Fibroblast of the aortic adventitia (primary cell): ENCODE results near the gene PRDM5. TPM values are rescaled to one million over a fixed set of nuclear protein-coding genes. Genes with fewer than 3 reads are reported as not detected.
A peak's percentile ranks its signal among the peaks of the same experiment; 100 is the strongest.
"Not testable (repeated sequence)": the region's sequence is repeated elsewhere in the genome, so short reads cannot be mapped to it uniquely, and the experiment has no call there.

Experiments used
- DNase-seq: peaks from one replicate; pipeline ENCODE4 v3.0.0-alpha.2; 2010; ENCODE audit warnings: low read depth
- H3K4me3 ChIP-seq: 2 replicates; pipeline ENCODE4 v1.5.1; 2011; ENCODE audit warnings: low read depth, mild to moderate bottlenecking, control low read depth, low read length, moderate library complexity
- total RNA-seq: library from RNA; depleted of rRNA; stranded (reverse); fragments of >200 nt; gene quantifications from 2 replicates; pipeline ENCODE4 v1.2.3, GENCODE V29; 2012; ENCODE audit warnings: low replicate concordance
- TF ChIP-seq, protein P1 (sequence below): IDR thresholded peaks from 2 replicates; pipeline ENCODE4 v1.5.1; 2011; ENCODE audit warnings: mild to moderate bottlenecking, low read length, control low read depth, inconsistent platforms; ENCODE audit not compliant: insufficient read depth

PRDM5 gene
- total RNA-seq, 1 donor = 25.8 TPM

DNA sequence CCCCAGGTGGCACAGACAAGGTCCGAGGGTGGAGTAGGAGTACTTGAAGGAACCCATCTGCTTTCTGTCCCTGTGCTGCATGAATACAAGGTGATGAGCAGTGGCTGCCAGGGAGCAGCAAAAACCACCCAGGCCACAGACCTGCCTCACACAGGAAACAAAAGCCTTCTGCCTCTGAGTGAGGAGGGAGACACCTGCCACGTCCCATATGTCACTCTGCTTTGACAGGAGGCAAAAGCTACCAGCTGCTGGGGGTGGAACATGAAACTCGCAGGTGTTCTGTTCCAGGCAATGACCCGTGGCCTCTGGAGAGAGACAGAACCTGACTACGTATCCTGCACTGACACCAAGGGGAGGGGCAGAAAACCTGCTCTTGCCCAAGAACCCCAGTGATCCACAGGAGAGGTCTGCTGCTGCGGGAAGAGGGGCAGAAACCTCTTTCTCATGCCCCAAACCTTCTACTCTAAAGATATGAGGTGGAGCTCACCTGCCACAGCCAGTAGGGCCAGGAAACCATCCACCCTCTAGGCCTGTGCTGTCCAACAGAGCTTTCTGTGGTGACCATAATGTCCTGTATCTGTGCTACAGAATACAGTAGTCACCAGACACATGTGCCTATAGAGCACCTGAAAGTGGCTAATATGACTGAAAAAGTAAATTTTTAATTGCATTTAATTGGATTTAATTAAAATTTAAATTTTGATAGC is 172.9 kb downstream of the PRDM5 start:
- no peak overlapping the region for H3K4me3 ChIP-seq
- DNase-seq = no peak
- TF ChIP-seq, protein P1, sequence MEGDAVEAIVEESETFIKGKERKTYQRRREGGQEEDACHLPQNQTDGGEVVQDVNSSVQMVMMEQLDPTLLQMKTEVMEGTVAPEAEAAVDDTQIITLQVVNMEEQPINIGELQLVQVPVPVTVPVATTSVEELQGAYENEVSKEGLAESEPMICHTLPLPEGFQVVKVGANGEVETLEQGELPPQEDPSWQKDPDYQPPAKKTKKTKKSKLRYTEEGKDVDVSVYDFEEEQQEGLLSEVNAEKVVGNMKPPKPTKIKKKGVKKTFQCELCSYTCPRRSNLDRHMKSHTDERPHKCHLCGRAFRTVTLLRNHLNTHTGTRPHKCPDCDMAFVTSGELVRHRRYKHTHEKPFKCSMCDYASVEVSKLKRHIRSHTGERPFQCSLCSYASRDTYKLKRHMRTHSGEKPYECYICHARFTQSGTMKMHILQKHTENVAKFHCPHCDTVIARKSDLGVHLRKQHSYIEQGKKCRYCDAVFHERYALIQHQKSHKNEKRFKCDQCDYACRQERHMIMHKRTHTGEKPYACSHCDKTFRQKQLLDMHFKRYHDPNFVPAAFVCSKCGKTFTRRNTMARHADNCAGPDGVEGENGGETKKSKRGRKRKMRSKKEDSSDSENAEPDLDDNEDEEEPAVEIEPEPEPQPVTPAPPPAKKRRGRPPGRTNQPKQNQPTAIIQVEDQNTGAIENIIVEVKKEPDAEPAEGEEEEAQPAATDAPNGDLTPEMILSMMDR = no peak

DNA sequence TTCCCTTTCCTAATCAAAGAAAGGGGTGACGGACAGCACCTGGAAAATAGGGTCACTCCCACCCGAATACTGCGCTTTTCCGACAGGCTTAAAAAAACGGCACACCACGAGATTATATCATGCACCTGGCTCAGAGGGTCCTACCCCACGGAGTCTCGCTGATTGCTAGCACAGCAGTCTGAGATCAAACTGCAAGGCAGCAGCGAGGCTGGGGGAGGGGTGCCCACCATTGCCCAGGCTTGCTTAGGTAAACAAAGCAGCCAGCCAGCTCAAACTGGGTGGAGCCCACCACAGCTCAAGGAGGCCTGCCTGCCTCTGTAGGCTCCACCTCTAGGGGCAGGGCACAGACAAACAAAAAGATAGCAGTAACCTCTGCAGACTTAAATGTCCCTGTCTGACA is 180.9 kb downstream of the PRDM5 start:
- H3K4me3 ChIP-seq, DNase-seq: not testable (repeated sequence)

DNA sequence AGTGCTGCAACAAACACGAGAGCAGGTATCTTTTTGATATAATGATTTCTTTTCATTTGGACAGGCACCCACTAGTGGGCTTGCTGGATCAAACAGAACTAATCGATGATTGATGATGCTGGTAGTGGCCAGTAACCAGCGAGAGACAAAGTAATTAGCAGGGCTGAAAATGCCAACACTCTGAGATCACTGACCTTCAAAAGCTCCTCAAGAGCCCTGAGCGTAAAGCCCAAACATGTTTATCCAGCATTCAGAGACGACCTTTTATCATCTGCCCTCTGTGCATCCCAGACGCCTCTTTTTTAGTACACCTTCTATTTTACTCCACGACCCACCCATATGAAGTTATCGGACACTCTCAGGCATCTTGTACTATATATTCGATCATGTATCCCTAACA is 186.2 kb downstream of the PRDM5 start:
- no peak for DNase-seq
- TF ChIP-seq, protein P1 = no peak
- H3K4me3 ChIP-seq = no peak overlapping the region

DNA sequence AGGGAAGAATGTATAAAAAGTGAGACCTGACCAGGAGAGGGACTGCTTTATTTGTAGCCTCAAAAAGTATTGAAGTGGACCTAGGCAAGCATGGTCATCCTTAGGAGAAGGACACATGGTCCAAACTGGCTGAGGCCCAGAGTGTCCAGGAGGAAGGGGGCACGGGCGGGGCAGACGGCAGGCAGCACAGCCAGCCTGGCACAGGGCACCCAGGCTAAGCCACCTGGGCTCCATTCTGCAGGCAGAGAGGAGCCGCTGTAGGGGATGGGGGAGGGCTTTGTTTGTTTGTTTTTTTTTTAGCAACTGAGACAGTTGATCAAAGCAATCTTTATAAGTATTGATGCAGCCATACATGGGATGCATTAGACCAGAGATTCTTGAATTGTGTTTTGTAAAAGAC is 188.6 kb downstream of the PRDM5 start:
- no peak for DNase-seq
- TF ChIP-seq, protein P1 = no peak
- no peak overlapping the region for H3K4me3 ChIP-seq

DNA sequence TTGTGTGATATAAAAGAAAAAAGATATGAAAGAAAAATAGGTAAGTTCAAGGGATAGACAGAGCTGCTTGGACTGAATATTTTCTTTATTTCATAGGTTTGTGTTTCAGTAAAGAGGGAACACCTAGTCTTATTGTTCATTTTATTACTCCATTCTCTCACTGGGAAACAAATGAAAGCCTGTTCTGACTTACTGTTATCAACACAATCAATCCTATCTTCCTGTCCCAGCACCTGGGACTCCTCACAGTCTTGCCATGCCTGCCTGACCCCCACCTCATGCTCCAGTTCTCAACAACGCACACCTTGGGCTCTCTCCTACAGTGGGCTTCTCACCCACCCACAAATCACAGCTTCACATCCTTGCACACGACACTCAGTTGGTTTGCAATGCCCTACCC is 189.5 kb downstream of the PRDM5 start:
- TF ChIP-seq, protein P1 = no peak
- DNase-seq = no peak
- H3K4me3 ChIP-seq = no peak overlapping the region

DNA sequence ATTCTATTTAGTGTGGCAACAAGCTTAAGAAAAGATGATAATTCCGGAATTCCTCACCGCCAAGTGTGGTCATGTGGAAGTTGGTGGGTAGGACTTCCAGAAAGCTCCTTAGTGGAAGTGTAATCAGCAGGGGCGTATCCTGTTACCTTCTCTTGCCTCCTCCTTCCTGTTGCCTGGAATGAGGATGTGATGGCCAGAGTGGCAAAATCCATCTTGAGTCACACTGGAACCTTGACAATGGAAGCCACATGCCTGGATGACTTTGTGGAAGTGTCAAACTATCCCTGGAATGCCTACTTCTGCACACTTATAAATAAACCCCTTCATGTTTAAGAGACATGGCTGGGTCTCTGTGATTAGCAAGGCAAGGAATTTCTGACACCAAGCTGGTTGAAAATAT is 191.0 kb downstream of the PRDM5 start:
- H3K4me3 ChIP-seq = no peak overlapping the region
- DNase-seq = peak; percentile 16
- TF ChIP-seq, protein P1 = no peak

DNA sequence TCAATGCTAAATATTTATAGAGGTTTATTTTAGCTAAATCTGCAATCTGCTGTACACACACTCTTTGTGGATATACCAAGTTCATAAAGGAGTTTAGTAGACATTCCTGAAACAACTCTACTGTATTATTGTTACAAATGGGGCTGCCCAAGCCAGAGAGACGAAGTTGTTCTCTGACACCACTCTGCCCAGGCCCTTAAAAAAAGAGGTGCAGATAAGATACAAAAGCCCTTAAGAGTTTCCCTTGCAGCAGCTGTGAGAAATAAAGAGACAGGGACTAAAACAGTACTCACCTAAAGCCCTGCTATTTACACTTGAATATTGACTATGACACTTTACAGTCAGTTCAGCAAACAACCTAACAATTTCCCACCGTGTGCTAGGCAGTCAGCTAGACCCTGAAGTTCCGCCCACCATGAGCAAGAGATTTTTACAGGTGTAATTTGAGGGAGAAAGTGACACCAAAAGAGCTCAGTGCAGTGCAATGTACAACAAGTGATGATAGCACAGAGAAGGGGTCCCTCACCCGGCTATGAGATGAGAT is 191.7 kb downstream of the PRDM5 start:
- no peak overlapping the region for H3K4me3 ChIP-seq
- TF ChIP-seq, protein P1 = no peak
- DNase-seq = no peak
